ENCODE data around the gene GPR137B. TPM values are rescaled to one million over a fixed set of nuclear protein-coding genes. Genes with fewer than 3 reads are reported as not detected.

GPR137B gene
- total and polyA plus RNA-seq, 2 of the 4 experiments (the other 2 are of a cell fraction) = 4.5 to 12.3 TPM

- no peak for TF ChIP-seq FOS (IDR thresholded peaks at IDR 0.05; ENCODE audit: low read depth, low read length)
- TF ChIP-seq RCOR1 (IDR thresholded peaks at IDR 0.05; ENCODE audit: insufficient replicate concordance, low read length) = no peak
These were observed 34.3 kb downstream of the GPR137B start (continued) for GRCh38 chr1:236176337-236177336.

GRCh38 chr1:236179634-236180033 is 37.3 kb downstream of the GPR137B start:
- Histone ChIP-seq H3K14ac (replicated peaks; ENCODE audit: low read depth, low read length) (no peak overlapping the region), H4K8ac (ENCODE audit: low read depth in 2 of 2, low read length in 2 of 2) (no peak overlapping the region), H2AK9ac (replicated peaks; ENCODE audit: low read depth, low read length, poor library complexity) (no peak overlapping the region), H3K18ac (ENCODE audit: low read depth, low read length) (no peak overlapping the region), H3K4me1 (ENCODE audit: control insufficient read depth, insufficient read depth, low read length) (peaks cover 2% of the 10 kb centered on the region; the same call in 1 of the 2 replicates), H2AFZ (replicated peaks; ENCODE audit: low read length, poor library complexity) (no peak overlapping the region), H3K23ac (ENCODE audit: low read depth, low read length) (no peak overlapping the region), H3K4ac (ENCODE audit: low read depth, low read length) (no peak overlapping the region), H2BK5ac (ENCODE audit: low read depth, low read length, poor library complexity, severe bottlenecking) (no peak overlapping the region), H3K9me1 (ENCODE audit: insufficient read depth, low read length) (no peaks in the 10 kb centered on the region; the same call in 1 of the 2 replicates), H3K27me3 (ENCODE audit: control insufficient read depth, insufficient read depth, low read length) (no peaks in the 10 kb centered on the region), H4K5ac (ENCODE audit: low read depth, low read length) (no peak overlapping the region), H3K9ac (ENCODE audit: low read depth, low read length) (no peak overlapping the region), H3K79me1 (ENCODE audit: low read depth in 1 of 2, low read length in 2 of 2) (no peaks in the 10 kb centered on the region), H2AK5ac (ENCODE audit: low read depth, low read length) (no peak overlapping the region), H3K4me3 (ENCODE audit: insufficient read depth, low read depth, low read length) (no peak overlapping the region), H3K9me3 (ENCODE audit: control insufficient read depth, insufficient read depth, low read length) (no peaks in the 10 kb centered on the region), H3K27ac (ENCODE audit: insufficient read depth, low read length) (no peak overlapping the region), H2BK120ac (ENCODE audit: low read depth, low read length) (no peak overlapping the region), H4K91ac (ENCODE audit: insufficient read depth, low read depth, low read length) (no peak overlapping the region), H3K56ac (ENCODE audit: extremely low read depth, insufficient read depth, low read length) (no peak overlapping the region), H2BK20ac (ENCODE audit: low read depth, low read length) (no peak overlapping the region), H4K20me1 (ENCODE audit: insufficient read depth, low read length) (no peaks in the 10 kb centered on the region), H2BK15ac (ENCODE audit: low read depth, low read length) (no peak overlapping the region), H3K4me2 (ENCODE audit: low read depth, low read length) (no peak overlapping the region), H3K36me3 (ENCODE audit: control insufficient read depth, insufficient read depth, low read length) (peaks cover 6% of the 10 kb centered on the region)
- no peak for DNase-seq
- CTCF ChIA-PET = no interaction called here
- TF ChIP-seq SMC3 (IDR thresholded peaks at IDR 0.05; ENCODE audit: low read depth, low read length) (no peak), MAZ (IDR thresholded peaks at IDR 0.05; ENCODE audit: borderline replicate concordance, low read depth, low read length) (no peak), RAD21 (IDR thresholded peaks at IDR 0.05; ENCODE audit: low read length) (no peak), RFX5 (IDR thresholded peaks at IDR 0.05; ENCODE audit: low read depth, low read length) (no peak), CEBPB (IDR thresholded peaks at IDR 0.05; ENCODE audit: low read depth, low read length) (no peak), RCOR1 (IDR thresholded peaks at IDR 0.05; ENCODE audit: insufficient replicate concordance, low read length) (no peak), NFE2L2 (IDR thresholded peaks at IDR 0.05; ENCODE audit: low read depth, low read length) (no peak), MAFK (IDR thresholded peaks at IDR 0.05; ENCODE audit: low read depth, low read length) (no peak), BHLHE40 (IDR thresholded peaks at IDR 0.05; ENCODE audit: low read depth, low read length) (no peak), ELK1 (IDR thresholded peaks at IDR 0.05; ENCODE audit: borderline replicate concordance, low read depth, low read length) (no peak)
- intact Hi-C loops (cut with micrococcal nuclease) = no loop called here
- in situ Hi-C loops (cut with MboI; ENCODE audit: low sequenced_read_pairs) = no loop called here
- no TSS peak for BruUV-seq (replicated peaks)
- WGBS, 2 experiments (ENCODE audit: extremely low coverage in 2 of 2, insufficient read length in 1 of 2) = 94% methylated on average over 4 of the region's 6 CpGs; no CpG with 5 or more reads in 1 of the 2 experiments
- POLR2A ChIA-PET (ENCODE audit: unreplicated experiment) = no interaction called here
- dilution Hi-C loops (cut with HindIII; ENCODE audit: low sequenced_read_pairs, unreplicated experiment) = no loop called here
- ATAC-seq (ENCODE audit: low read depth) = no peak
